SKM-1 treated with dmso at 0.1 percent for 144 hours (cell line): ENCODE data around the gene TBXAS1.
"Not testable (repeated sequence)": the region's sequence is repeated elsewhere in the genome, so short reads cannot be mapped to it uniquely, and the experiment has no call there.

Experiments
- DNase-seq: peaks from one replicate; lab custom pipeline; 2025; ENCODE audit not compliant: unreplicated experiment; lab: John Stamatoyannopoulos, UW

TBXAS1 gene

DNA sequence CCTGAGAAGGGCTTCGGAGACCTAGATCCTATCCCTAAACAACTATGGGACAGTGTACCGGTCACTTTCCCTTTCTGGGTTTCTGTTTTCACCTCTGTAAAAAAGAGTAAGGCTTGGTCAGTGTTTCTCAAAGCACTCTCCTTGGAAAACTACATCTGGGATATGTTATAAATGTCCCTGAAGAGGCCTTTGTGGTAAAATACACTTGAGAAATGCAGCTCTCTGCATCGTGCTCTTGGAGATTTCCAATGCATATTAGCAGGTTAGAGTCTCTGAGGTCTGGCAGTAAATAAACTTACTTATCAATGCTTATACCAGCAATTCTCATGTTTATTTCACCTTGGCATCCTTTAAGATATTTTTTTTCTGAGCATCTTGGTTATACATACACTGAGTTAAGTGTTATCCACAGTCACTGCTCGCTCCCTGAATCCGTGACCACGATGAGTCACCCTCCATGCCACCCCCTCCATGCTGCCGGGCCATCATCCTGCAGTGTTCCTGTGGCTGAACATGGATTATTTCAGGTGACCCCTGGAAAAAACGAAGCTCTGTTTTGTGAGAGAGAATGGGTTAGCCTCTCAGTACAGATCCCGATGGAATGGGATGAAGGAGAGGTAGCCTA lies 3.3 kb upstream of the TBXAS1 start:
- no peak for DNase-seq

GRCh38 chr7:139827042-139827441 lies 2.0 kb upstream of the TBXAS1 start:
- DNase-seq = no peak

DNA sequence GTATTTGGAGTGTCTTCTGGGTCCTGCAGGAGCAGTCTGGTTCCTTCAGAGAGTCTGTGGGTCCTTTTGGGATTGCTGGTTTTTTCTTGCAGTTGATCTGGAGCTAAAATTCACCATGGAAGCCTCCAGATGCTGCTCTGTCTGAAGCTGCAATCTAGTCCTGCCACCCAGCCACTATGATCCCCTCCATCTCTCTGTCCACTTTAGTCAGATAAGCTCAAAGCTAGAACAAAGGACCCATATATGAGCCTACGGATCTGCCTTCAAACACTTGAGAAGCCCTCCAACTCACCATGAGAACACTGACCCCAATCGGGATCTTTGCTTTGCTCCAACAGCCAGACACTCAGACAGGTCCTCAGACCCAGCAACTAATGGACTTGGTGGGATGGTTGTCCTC lies 618 bp upstream of the TBXAS1 start:
- no peak for DNase-seq

- no peak for DNase-seq
Observed at GRCh38 chr7:139829775-139830117, 682 bp downstream of the TBXAS1 start.

GRCh38 chr7:139830292-139830691 lies 1.2 kb downstream of the TBXAS1 start:
- no peak for DNase-seq

- no peak for DNase-seq
Observed at GRCh38 chr7:139830782-139831501, 1.9 kb downstream of the TBXAS1 start.

- not testable (repeated sequence) for DNase-seq
Observed at GRCh38 chr7:139835848-139836247, 6.8 kb downstream of the TBXAS1 start.

- DNase-seq = not testable (repeated sequence)
Observed at GRCh38 chr7:139837291-139837690, 8.2 kb downstream of the TBXAS1 start.

- DNase-seq = no peak
Observed at GRCh38 chr7:139838276-139838675, 9.2 kb downstream of the TBXAS1 start.

DNA sequence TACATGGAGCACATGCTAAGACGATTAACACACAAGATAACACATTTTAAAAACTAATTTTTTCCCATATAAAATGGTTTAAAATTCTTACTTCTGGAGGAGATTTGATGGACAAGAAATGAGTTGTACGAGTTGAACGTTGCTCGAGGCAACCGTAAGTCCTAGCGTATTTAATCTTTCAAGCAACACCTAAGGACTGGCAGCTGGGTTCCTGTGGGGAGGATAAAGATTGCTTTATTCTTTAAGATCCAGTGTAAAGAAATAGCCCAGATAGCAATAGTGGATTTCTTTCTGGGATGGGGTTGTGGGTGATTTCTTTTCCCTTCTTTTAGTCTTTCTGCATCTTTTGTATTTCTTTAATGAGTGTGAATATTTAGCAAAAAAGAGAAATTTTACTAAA lies 9.8 kb downstream of the TBXAS1 start:
- no peak for DNase-seq

- DNase-seq = no peak
Observed at GRCh38 chr7:139840776-139841175, 11.7 kb downstream of the TBXAS1 start.

DNA sequence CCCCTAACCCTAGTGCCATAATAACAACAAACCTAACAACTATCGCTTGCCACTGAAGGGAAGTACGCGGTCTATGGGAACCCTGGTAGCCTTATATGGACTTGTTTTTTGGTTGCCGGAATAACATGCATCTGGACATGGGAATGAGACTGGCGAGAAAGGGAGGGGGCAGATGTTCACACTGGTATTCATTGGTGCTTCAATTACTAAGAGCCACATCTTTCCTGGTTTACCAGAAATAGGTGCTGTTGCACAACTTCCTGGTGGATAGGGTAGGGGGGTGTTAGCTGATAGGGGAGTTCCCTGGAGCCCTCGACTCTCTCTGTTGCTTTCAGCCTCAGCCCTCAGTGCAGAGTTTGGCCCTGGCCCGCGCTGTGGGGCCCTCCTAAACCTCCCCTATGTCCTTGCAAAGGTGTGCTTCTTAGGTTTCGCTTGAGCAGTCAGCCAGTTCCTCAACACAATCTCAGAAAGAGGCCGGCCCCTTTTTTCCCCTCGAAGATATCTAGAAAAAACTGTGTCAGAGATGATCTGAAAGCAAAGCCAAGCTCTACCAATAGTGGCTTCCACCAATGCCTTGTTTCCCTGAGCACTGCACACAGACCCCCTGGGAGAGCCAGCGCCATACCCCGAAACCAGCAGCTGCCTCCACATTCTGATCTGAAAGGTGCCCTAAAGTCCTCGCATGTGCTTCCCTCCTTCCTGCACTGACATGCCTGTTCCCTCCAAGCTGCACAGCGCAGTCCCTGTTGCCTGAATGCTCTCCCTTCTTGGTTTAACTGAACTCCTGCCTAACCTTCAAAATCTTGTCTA lies 13.5 kb downstream of the TBXAS1 start:
- no peak for DNase-seq

- not testable (repeated sequence) for DNase-seq
Observed at GRCh38 chr7:139843211-139843537, 14.1 kb downstream of the TBXAS1 start.

DNA sequence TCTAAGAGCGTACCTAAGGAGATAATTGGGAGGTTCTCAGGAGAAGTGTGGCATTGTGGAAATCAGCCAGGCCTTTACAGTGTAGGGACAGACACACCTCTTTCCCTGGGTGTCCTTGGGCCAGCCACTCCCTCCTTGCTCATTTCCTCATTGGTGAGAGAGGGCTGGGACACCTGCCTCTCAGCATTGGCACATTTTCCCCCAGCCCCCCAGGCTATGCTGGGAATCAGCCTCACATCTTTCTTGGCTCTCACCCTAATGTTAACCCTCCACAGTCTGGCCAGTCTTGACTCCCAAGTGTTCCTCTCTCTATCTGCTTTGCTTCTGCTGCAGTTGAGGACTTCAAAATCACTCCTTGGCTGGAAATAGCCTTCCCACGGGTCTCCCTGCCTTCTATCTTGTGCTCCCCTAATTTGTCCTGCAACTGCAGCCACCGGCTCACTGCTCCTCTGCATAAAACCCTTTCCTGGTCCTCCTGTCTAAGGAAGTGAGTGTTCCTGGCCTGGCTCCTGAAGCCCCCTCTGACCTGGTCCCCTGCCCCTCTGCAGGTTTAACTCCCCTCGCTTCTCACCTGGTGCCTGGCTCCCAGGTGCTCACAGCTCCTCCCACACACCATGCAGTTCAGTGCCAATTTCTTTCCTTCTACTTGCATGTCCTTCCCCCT lies 15.8 kb downstream of the TBXAS1 start:
- no peak for DNase-seq

DNA sequence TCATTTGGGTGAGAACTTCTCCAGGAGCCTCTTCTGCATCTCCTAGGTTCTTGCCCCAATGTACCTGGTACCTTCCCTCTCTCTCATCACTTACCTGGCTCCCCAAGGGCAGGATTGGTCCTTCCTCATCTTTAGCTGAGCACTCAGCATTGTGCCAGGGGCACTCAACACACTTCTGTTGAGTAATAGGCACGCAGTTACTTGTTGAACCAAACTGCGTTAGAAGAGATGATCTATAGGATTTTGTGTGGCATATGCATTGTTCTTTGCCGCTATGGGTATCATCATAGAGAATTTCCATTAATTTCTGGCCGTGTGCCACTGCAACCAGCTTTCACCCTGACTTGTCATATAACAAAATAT lies 16.4 kb downstream of the TBXAS1 start:
- no peak for DNase-seq

DNA sequence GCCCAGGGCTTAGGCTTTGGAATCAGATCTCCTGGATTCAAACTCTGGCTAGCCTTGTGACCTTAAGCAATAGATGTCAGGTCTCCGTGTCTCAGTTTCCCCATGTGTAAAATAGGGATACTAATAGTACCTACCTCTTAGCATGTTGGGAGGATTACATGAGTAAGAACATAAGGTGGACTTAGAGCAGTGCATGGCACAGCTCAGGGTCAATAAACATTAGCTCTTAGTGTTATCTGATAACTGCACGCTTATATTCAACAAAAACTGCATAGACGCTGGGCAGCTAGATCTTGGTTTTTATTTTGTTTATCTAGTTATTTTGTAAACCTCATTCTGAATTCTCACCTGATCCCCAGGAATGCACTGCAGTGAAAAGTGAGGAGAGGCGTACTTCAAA lies 17.2 kb downstream of the TBXAS1 start:
- DNase-seq = no peak

GRCh38 chr7:139848274-139848673 lies 19.2 kb downstream of the TBXAS1 start:
- no peak for DNase-seq

GRCh38 chr7:139850906-139851305 lies 21.8 kb downstream of the TBXAS1 start:
- DNase-seq = no peak

DNA sequence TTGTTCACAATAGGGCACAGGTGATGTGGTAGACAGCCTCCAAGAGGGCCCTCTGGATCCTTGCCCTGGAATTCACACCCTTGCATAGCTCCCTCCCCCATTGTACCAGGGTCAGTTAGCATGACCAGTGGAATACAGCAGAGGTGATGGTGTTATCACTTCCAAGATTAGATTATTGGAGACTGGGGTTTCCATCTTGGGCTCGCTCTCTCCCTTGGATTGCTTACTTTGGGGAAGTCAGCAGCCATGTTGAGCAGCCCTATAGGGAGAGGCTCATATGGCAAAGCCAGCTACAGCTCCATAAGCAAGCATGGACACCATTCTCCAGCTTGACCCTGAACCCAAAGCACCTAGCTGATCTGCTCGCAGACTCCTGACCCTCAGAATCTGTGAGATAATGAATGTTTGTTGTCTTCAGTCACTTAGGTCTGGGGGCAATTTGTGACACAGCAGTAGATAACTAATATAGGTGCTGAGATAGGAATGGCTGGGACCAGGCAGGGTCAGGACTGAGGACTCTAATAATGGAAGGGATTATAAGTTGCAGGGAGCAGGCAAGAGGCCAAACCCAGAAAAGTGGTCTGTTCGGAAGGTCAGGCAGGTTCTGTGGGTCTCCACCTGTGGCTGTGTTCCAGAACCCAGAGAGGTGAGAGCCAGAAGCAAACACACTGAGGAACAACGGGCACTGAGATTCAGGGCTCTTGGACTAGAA lies 22.9 kb downstream of the TBXAS1 start:
- no peak for DNase-seq

- no peak for DNase-seq
Observed at GRCh38 chr7:139852482-139852845, 23.4 kb downstream of the TBXAS1 start.

GRCh38 chr7:139853506-139854123 lies 24.6 kb downstream of the TBXAS1 start:
- no peak for DNase-seq
